Gastrocnemius medialis (tissue), 4 donors: Measurements from ENCODE around the gene SCN2B.

Source experiments
- POLR2A ChIP-seq, 2 donors: fragments of 450-650 bp; IDR thresholded peaks; one replicate each; pipeline ENCODE4 v1.6.1; 2017; ENCODE audit warnings: antibody characterized with exemption in 2 of 2, mild to moderate bottlenecking in 2 of 2, moderate library complexity in 2 of 2
- TF ChIP-seq, protein P1 (sequence below), 5 experiments: fragments of 450-650 bp in 3 of 5; fragments of 200-600 bp in 2 of 5; sonication (generic) in 2 of 5; IDR thresholded peaks in 4 of 5; conservative IDR thresholded peaks in 1 of 5; 1 replicate in 4 of 5; 2 replicates in 1 of 5; pipeline ENCODE4 v1.5.1; 2016 to 2019; ENCODE audit warnings: antibody characterized with exemption in 5 of 5, mild to moderate bottlenecking in 3 of 5, moderate library complexity in 3 of 5

DNA sequence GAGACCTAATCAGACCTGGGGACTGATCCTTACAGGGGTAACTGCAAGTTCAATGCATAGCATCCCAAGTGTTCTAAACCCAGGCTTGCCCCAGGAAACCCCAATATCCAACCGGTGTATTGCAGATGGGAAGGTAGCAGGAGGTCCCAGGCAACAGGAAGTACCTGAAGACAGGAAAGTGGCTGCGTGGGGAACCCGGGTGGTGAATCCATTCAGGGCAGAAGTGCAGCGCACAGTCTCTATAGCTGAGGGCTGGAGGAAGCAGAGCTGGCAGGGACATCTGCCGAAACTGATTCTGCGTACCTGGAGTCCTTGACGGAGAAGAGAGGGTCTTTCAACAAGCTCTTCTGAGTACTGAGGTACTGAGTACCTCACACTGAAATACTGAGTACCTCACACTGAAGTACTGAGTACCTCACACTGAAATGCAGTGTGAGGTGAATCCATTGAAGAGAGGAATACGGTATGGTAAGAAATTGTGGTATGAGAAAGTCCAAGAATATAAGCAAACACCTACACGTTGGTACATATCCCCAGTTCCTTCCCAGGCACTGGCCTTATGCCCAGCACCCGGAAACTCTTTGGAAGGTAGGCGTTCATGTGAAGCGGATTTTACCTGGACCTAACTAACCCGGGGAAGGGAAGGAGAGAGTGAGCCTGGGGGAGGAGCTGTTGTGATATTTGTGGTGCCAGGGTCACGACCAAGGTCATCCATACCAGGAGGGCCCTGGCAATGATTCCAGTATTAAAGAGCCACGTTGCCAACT lies 43.9 kb downstream of the SCN2B start:
- TF ChIP-seq, protein P1, sequence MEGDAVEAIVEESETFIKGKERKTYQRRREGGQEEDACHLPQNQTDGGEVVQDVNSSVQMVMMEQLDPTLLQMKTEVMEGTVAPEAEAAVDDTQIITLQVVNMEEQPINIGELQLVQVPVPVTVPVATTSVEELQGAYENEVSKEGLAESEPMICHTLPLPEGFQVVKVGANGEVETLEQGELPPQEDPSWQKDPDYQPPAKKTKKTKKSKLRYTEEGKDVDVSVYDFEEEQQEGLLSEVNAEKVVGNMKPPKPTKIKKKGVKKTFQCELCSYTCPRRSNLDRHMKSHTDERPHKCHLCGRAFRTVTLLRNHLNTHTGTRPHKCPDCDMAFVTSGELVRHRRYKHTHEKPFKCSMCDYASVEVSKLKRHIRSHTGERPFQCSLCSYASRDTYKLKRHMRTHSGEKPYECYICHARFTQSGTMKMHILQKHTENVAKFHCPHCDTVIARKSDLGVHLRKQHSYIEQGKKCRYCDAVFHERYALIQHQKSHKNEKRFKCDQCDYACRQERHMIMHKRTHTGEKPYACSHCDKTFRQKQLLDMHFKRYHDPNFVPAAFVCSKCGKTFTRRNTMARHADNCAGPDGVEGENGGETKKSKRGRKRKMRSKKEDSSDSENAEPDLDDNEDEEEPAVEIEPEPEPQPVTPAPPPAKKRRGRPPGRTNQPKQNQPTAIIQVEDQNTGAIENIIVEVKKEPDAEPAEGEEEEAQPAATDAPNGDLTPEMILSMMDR (IDR thresholded peaks at IDR 0.05 in 4 of 5, conservative IDR thresholded peaks at IDR 0.05 in 1 of 5) = no peak
- TF ChIP-seq POLR2A (IDR thresholded peaks at IDR 0.05) = no peak
